HCT116 (cell line): ENCODE measurements around the gene DEPDC5.

Source experiments
- CTCF ChIP-seq, 3 experiments: fragments of 200-600 bp in 1 of 3; sonication (generic) in 1 of 3; IDR thresholded peaks in 2 of 3; conservative IDR thresholded peaks in 1 of 3; 2 replicates each; pipeline ENCODE4 v1.5.1; 2012 to 2017; ENCODE audit warnings: low read depth in 2 of 3, low read length in 2 of 3, antibody characterized with exemption in 1 of 3, borderline replicate concordance in 1 of 3, control low read depth in 1 of 3, mild to moderate bottlenecking in 1 of 3, mixed read lengths in 1 of 3, mixed run types in 1 of 3, moderate library complexity in 1 of 3; ENCODE audit not compliant: insufficient read depth in 1 of 3
- ELF1 ChIP-seq: IDR thresholded peaks from 2 replicates; pipeline ENCODE4 v1.6.1; 2012; ENCODE audit warnings: low read depth, borderline replicate concordance
- EZH2 ChIP-seq: fragments of 200-600 bp; sonication (generic); IDR thresholded peaks from 2 replicates; pipeline ENCODE4 v1.6.1; 2017; ENCODE audit warnings: antibody characterized with exemption, mixed run types
- EZH2phosphoT487 ChIP-seq: fragments of 200-600 bp; IDR thresholded peaks from 2 replicates; pipeline ENCODE4 v1.6.1; 2018; ENCODE audit warnings: antibody characterized with exemption, borderline replicate concordance
- FOSL1 ChIP-seq: IDR thresholded peaks from 2 replicates; pipeline ENCODE4 v1.6.1; 2012; ENCODE audit warnings: low read depth
- POLR2A ChIP-seq: IDR thresholded peaks from 2 replicates; pipeline ENCODE4 v1.7.0; 2011; ENCODE audit warnings: borderline replicate concordance; ENCODE audit not compliant: insufficient read depth, insufficient read length; ENCODE audit errors: extremely low read depth
- SIN3A ChIP-seq: IDR thresholded peaks from 2 replicates; pipeline ENCODE4 v1.6.1; 2012; ENCODE audit warnings: low read depth
- ZBTB33 ChIP-seq: IDR thresholded peaks from 2 replicates; pipeline ENCODE4 v1.6.1; 2011; ENCODE audit warnings: mild to moderate bottlenecking, low read length, moderate library complexity; ENCODE audit not compliant: insufficient replicate concordance; ENCODE audit errors: extremely low read depth
- ZFX ChIP-seq: fragments of 450-650 bp; IDR thresholded peaks from 2 replicates; pipeline ENCODE4 v1.6.1; 2017
- ZNF274 ChIP-seq: fragments of 200-500 bp; sonication (Bioruptor generic); IDR thresholded peaks from 2 replicates; pipeline ENCODE4 v1.6.1; 2014; ENCODE audit warnings: mild to moderate bottlenecking, low read depth, low read length, inconsistent platforms
- TF ChIP-seq, protein P1 (sequence below): IDR thresholded peaks from 2 replicates; pipeline ENCODE4 v1.6.1; 2012

DNA sequence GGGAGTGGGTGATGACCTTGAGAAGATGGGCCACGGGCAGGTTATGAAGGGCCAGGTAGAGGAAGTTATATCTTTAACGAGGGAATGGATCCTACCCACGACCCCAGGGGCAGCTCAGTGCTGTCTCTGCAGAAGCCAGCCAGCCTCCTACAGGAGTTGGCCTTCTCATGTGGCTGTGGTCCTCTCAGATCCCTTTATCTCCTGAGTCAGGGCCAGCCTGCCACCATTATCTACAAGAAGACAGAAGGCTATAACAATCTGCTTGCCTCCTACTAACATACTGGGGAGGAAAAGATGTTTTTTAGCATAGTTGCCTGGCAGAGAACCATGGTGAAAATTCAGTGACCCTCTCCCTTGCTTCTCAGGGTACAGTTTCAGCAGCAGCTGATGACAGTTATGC is 183.5 kb downstream of the DEPDC5 start:
- TF ChIP-seq CTCF (IDR thresholded peaks at IDR 0.05 in 2 of 3, conservative IDR thresholded peaks at IDR 0.05 in 1 of 3; ENCODE audit: borderline replicate concordance in 1 of 3, insufficient read depth in 1 of 3, low read depth in 2 of 3, low read length in 2 of 3): no peak
- TF ChIP-seq POLR2A: no peak
- TF ChIP-seq EZH2: no peak
- TF ChIP-seq ZFX: no peak
- TF ChIP-seq ELF1: no peak
- TF ChIP-seq FOSL1: no peak
- TF ChIP-seq SIN3A: no peak
- TF ChIP-seq, protein P1, sequence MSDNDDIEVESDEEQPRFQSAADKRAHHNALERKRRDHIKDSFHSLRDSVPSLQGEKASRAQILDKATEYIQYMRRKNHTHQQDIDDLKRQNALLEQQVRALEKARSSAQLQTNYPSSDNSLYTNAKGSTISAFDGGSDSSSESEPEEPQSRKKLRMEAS: no peak
- no peak for TF ChIP-seq EZH2phosphoT487
- no peak for TF ChIP-seq ZBTB33
- TF ChIP-seq ZNF274: no peak
